HG03039 (cell line): Measurements from ENCODE around the gene REG3A.

ENCODE experiments used
- ATAC-seq: cut with Tn5 transposase; IDR thresholded peaks from one replicate; pipeline ENCODE4 v1.9.1; 2021; ENCODE audit warnings: mild to moderate bottlenecking, moderate library complexity; ENCODE audit not compliant: unreplicated experiment

REG3A gene

GRCh38 chr2:79122676-79123075, 36.9 kb downstream of the REG3A start:
- ATAC-seq: no peak

- no peak for ATAC-seq
These were observed 39.3 kb downstream of the REG3A start, which contains the start of gene REG1A for GRCh38 chr2:79120194-79120713. Gene REG1A (plus strand): TSS chr2:79120488. CDS start chr2:79120862, 374 bp downstream.

GRCh38 chr2:79116997-79117928, 42.3 kb downstream of the REG3A start:
- no peak for ATAC-seq

- ATAC-seq: no peak
These were observed 44.6 kb downstream of the REG3A start for GRCh38 chr2:79114797-79115494.

GRCh38 chr2:79112269-79112668, 47.3 kb downstream of the REG3A start:
- ATAC-seq: no peak
